Breast epithelium (tissue), 4 donors: ENCODE results near the gene FRMD5. TPM values are rescaled to one million over a fixed set of nuclear protein-coding genes. Genes with fewer than 3 reads are reported as not detected.

ENCODE experiments used
- DNase-seq, 2 donors: peaks; one replicate each; pipeline ENCODE4 v3.0.0-alpha.2; 2019; ENCODE audit warnings: low spot score in 2 of 2
- H3K27ac ChIP-seq, 2 donors: fragments of 200-600 bp; sonication (generic) in 1 of 2; one replicate each; pipeline ENCODE4 v1.5.1; 2016 to 2019; ENCODE audit warnings: mild to moderate bottlenecking in 1 of 2
- H3K27me3 ChIP-seq, 2 donors: fragments of 200-600 bp; sonication (generic) in 1 of 2; one replicate each; pipeline versions ENCODE4 v1.5.1 to v1.6.0; 2017 to 2019; ENCODE audit warnings: control low read depth in 1 of 2, mild to moderate bottlenecking in 1 of 2
- H3K36me3 ChIP-seq: fragments of 200-600 bp; one replicate; pipeline ENCODE4 v1.5.1; 2019
- H3K4me1 ChIP-seq, 2 donors: fragments of 200-600 bp; sonication (generic); one replicate each; pipeline ENCODE4 v1.5.1; 2016 to 2019; ENCODE audit warnings: control low read depth in 1 of 2
- H3K4me3 ChIP-seq, 3 donors: fragments of 200-600 bp; sonication (generic); 1 replicate in 2 of 3; 2 replicates in 1 of 3; pipeline ENCODE4 v1.5.1; 2016 to 2019; ENCODE audit warnings: mild to moderate bottlenecking in 3 of 3, moderate library complexity in 2 of 3
- H3K9me3 ChIP-seq, 2 donors: fragments of 200-600 bp; sonication (generic) in 1 of 2; one replicate each; pipeline ENCODE4 v1.5.1; 2016 to 2019; ENCODE audit warnings: control low read depth in 1 of 2
- POLR2A ChIP-seq: fragments of 450-650 bp; IDR thresholded peaks from one replicate; pipeline ENCODE4 v1.6.1; 2016; ENCODE audit warnings: antibody characterized with exemption, mild to moderate bottlenecking, moderate library complexity
- POLR2AphosphoS5 ChIP-seq, 3 donors: sonication (generic); formaldehyde crosslinking; IDR thresholded peaks; one replicate each; pipeline ENCODE4 v1.6.1; 2017; ENCODE audit warnings: antibody characterized with exemption in 3 of 3
- intact Hi-C: fragments of 100-400 bp; cut with DNase I; formaldehyde crosslinking; loops from one replicate; pipeline ENCODE4 v1.15.1; 2023; ENCODE audit warnings: low total_unique reads
- total RNA-seq, 3 donors: library from RNA; depleted of rRNA; stranded (reverse); fragments of >200 nt; gene quantifications; one replicate each; pipeline ENCODE4 v1.1.0, GENCODE V29; 2016
- TF ChIP-seq, protein P1 (sequence below), 3 donors: fragments of 450-650 bp; IDR thresholded peaks; one replicate each; pipeline ENCODE4 v1.5.1; 2016 to 2017; ENCODE audit warnings: antibody characterized with exemption in 3 of 3, mild to moderate bottlenecking in 3 of 3, moderate library complexity in 3 of 3

The FRMD5 gene
- total RNA-seq, 3 donors from 2014 or later = 0.66 to 1.6 TPM; not detected in 1

DNA sequence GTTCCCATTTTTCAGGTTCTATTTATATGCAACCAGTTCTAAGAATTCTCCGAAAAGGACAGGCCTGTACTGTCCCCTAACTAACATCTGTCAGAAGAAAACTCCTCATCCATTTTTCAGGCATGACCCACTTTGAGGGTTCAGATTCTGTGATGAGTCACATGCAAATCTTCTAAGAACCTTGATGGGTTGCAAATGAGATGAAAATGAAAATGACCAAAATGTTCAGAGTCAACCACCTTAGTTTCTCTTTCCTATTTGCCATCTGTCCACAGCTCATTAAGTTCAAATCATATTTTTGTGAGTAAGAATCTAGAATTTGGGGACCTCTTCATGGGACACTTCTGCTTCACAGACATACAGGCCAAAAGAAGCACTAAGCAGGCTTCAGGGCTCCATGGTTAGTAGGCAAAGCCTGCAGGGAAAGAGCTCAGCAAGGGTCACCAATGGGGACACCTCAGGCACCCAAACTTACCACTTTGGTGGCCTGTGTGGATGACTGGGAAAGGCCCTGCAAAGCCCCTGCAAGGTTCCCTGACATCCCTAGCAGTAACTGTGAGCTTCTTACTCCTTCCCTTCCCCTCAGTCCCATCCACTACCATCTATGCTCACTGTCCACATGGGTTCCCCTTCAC, 246.3 kb downstream of the FRMD5 start:
- Histone ChIP-seq H3K27ac (no peak overlapping the region), H3K27me3 (no peaks in the 10 kb centered on the region), H3K4me3 (no peak overlapping the region), H3K36me3 (no peaks in the 10 kb centered on the region), H3K4me1 (no peaks in the 10 kb centered on the region), H3K9me3 (no peaks in the 10 kb centered on the region)
- TF ChIP-seq POLR2A (no peak), POLR2AphosphoS5 (IDR thresholded peaks at IDR 0.05) (no peak)
- DNase-seq = no peak
- intact Hi-C loops = no loop called here

DNA sequence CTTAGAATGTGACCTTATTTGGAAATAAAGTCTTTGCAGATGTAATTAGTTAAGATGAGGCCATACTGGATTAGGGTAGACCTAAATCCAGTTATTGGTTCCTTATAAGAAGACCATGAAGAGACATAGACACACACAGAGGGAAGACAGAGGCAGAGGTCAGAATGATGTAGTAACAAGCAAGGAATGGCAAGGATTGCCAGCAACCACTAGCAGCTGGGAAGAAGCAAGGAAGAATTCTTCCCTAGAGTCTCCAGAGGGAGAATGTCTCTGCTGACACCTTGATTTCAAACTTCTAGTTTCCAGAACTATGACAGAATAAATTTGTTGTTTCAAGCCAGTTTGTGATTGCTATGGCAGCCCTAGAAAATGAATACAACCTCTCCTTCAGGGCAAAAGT, 251.6 kb downstream of the FRMD5 start:
- H3K4me1 ChIP-seq = no peaks in the 10 kb centered on the region
- no peak overlapping the region for H3K4me3 ChIP-seq
- no peaks in the 10 kb centered on the region for H3K27me3 ChIP-seq
- no peaks in the 10 kb centered on the region for H3K36me3 ChIP-seq
- TF ChIP-seq POLR2A (no peak), POLR2AphosphoS5 (IDR thresholded peaks at IDR 0.05) (no peak)
- TF ChIP-seq, protein P1, sequence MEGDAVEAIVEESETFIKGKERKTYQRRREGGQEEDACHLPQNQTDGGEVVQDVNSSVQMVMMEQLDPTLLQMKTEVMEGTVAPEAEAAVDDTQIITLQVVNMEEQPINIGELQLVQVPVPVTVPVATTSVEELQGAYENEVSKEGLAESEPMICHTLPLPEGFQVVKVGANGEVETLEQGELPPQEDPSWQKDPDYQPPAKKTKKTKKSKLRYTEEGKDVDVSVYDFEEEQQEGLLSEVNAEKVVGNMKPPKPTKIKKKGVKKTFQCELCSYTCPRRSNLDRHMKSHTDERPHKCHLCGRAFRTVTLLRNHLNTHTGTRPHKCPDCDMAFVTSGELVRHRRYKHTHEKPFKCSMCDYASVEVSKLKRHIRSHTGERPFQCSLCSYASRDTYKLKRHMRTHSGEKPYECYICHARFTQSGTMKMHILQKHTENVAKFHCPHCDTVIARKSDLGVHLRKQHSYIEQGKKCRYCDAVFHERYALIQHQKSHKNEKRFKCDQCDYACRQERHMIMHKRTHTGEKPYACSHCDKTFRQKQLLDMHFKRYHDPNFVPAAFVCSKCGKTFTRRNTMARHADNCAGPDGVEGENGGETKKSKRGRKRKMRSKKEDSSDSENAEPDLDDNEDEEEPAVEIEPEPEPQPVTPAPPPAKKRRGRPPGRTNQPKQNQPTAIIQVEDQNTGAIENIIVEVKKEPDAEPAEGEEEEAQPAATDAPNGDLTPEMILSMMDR (IDR thresholded peaks at IDR 0.05) = no peak
- DNase-seq = no peak
- intact Hi-C loops = no loop called here
- no peak overlapping the region for H3K27ac ChIP-seq
- no peaks in the 10 kb centered on the region for H3K9me3 ChIP-seq

- no peak overlapping the region for H3K4me3 ChIP-seq
- no peaks in the 10 kb centered on the region for H3K9me3 ChIP-seq
- no peaks in the 10 kb centered on the region for H3K36me3 ChIP-seq
- H3K4me1 ChIP-seq = no peaks in the 10 kb centered on the region
- no peaks in the 10 kb centered on the region for H3K27me3 ChIP-seq
- intact Hi-C loops = no loop called here
- TF ChIP-seq POLR2A (no peak), POLR2AphosphoS5 (IDR thresholded peaks at IDR 0.05) (no peak)
- TF ChIP-seq, protein P1 (IDR thresholded peaks at IDR 0.05) = no peak
- no peak for DNase-seq
- no peak overlapping the region for H3K27ac ChIP-seq
These were observed 252.9 kb downstream of the FRMD5 start for GRCh38 chr15:43942194-43942593.

DNA sequence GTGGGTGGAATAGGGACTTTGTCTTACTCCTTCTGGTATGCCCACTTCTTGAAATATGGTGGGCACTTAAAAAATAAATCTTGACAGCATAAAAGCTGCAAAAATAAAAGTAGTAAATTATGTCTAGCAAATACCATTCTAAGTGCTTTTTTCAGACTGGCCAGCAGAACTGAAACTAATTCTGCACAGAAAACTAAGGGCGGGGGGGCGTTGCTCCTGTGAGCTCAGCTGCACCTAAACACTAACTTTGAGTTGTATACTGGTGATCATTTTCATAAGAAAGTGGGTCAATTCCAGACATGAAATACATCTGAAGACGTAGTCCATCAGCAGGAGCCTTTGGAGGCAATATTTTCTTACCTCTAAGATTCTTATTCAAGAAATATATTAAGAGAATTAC, 253.5 kb downstream of the FRMD5 start:
- Histone ChIP-seq H3K27ac (no peak overlapping the region), H3K4me1 (no peaks in the 10 kb centered on the region), H3K36me3 (no peaks in the 10 kb centered on the region), H3K27me3 (no peaks in the 10 kb centered on the region), H3K9me3 (no peaks in the 10 kb centered on the region), H3K4me3 (no peak overlapping the region)
- TF ChIP-seq, protein P1 (IDR thresholded peaks at IDR 0.05) = no peak
- no peak for TF ChIP-seq POLR2AphosphoS5 (IDR thresholded peaks at IDR 0.05)
- no peak for TF ChIP-seq POLR2A
- no peak for DNase-seq
- intact Hi-C loops = no loop called here

DNA sequence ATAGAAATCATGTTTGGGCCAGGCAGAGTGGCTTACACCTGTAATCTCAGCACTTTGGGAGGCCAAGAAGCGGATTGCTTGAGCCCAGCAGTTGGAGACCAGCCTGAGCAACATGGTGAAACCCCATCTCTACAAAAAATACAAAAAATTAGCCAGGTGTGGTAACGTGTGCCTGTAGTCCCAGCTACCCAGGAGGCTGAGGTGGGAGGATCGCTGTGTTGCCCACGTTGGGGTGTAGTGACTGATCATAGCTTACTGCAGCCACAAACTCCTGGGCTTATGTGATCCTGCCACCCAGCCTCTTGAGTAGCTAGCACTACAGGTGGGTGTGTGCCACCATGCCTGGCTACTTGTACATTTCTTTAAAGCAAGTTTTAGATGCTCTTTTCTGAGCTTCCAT, 254.0 kb downstream of the FRMD5 start:
- H3K27me3 ChIP-seq = no peaks in the 10 kb centered on the region
- DNase-seq = no peak
- no peak for TF ChIP-seq POLR2A
- TF ChIP-seq POLR2AphosphoS5 (IDR thresholded peaks at IDR 0.05) = no peak
- TF ChIP-seq, protein P1 (IDR thresholded peaks at IDR 0.05) = no peak
- H3K9me3 ChIP-seq = no peaks in the 10 kb centered on the region
- H3K4me3 ChIP-seq = no peak overlapping the region
- no peaks in the 10 kb centered on the region for H3K4me1 ChIP-seq
- no peak overlapping the region for H3K27ac ChIP-seq
- H3K36me3 ChIP-seq = no peaks in the 10 kb centered on the region
- intact Hi-C loops = no loop called here
